Activated CD8-positive, alpha-beta T cell treated with anti-CD3 and anti-CD28 coated beads, Interleukin-2, amount 10 ng/mL, durations not matched to agents 7 days and 5 days (primary cell): ENCODE measurements around the gene CPNE7. TPM values are rescaled to one million over a fixed set of nuclear protein-coding genes. Genes with fewer than 3 reads are reported as not detected.
A peak's percentile ranks its signal among the peaks of the same experiment; 100 is the strongest.

ENCODE experiments used
- ATAC-seq: fragments of 150-1000 bp; cut with Tn5 transposase; one replicate; pipeline ENCODE4 v1.10.0; 2021; ENCODE audit warnings: moderate library complexity
- CTCF ChIA-PET: fragments of 350-600 bp; sonication (Branson Sonifier 250); formaldehyde crosslinking; loops from one replicate; lab custom pipeline; 2021; ENCODE audit warnings: antibody characterized with exemption; lab: Charles Lee
- POLR2A ChIA-PET: fragments of 350-600 bp; sonication (Branson Sonifier 250); formaldehyde crosslinking; loops from one replicate; lab custom pipeline; 2021; ENCODE audit warnings: antibody characterized with exemption; lab: Charles Lee
- DNase-seq: peaks from one replicate; pipeline ENCODE4 v3.0.0-alpha.2; 2020
- H3K27ac Mint-ChIP-seq: one replicate; pipeline ENCODE4 v1.8.0; 2021; ENCODE audit warnings: mild to moderate bottlenecking, mixed read lengths
- H3K27me3 Mint-ChIP-seq: one replicate; pipeline ENCODE4 v1.8.0; 2021; ENCODE audit warnings: low read depth, mixed read lengths
- H3K36me3 Mint-ChIP-seq: one replicate; pipeline ENCODE4 v1.8.0; 2021; ENCODE audit warnings: low read depth, mixed read lengths
- H3K4me1 Mint-ChIP-seq: one replicate; pipeline ENCODE4 v1.8.0; 2021; ENCODE audit warnings: low read depth, mixed read lengths
- H3K4me3 Mint-ChIP-seq: one replicate; pipeline ENCODE4 v1.8.0; 2021; ENCODE audit warnings: mild to moderate bottlenecking, mixed read lengths
- H3K9me3 Mint-ChIP-seq: one replicate; pipeline ENCODE4 v1.8.0; 2022; ENCODE audit warnings: mixed read lengths; ENCODE audit not compliant: insufficient read depth
- total RNA-seq, 2 experiments: library from RNA; stranded (reverse); gene quantifications; one replicate each; pipeline ENCODE4 v1.2.3, GENCODE V29; 2021

CPNE7 gene
- 1 to 10 TPM; 1.1 to 1.8 TPM for total RNA-seq

DNA sequence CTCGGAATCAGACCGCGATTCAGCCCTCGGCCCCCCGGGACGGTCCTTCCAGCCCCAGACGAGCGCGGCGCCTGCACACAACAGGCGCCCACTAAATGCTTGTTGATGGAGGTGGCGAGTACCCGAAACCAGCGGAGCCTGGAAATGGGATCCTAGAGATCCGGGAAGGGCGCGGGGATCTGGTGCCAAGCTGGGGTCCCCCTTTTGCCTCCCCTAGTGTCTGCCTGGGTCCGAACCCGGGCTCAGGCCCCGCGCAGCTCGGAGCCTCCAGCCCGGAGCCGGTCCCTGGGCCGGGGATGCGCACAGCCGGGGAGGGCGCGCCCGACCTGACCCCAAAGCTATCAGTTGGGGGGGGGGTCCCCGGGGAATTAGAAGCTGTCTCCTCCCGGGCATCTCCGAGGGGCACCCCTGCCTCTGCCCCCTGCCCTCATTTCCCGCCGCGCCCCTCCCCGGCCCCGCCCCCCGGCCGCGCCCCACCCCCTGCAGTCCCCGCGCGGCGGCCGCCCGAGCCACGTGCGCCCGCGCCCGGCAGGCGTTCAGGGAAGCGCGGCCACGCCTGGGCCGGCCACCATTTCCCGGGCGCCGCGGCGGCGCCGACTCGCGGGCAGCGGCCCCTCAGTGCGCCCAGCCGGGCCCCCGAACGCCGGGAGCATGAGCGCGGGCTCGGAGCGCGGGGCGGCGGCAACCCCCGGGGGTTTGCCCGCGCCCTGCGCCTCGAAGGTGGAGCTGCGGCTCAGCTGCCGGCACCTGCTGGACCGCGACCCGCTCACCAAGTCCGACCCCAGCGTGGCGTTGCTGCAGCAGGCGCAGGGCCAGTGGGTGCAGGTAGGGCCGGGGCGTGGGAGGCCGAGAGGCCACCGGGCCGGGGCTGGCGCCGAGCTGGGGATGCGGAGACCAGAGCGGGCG is at the start of gene CPNE7:
TSS of gene CPNE7 (plus strand) at position 512 of the 906 bp plus-strand sequence. CDS start at position 652, 140 bp downstream.
- peak; percentile 38 for ATAC-seq
- no peak for DNase-seq
- ChIA-PET POLR2A (interaction anchor here (0.6 to 1.2 kb wide), 2 partner anchors 11 to 27 kb away, joined by 3 read pairs; no protein-coding TSS in a partner anchor), CTCF (no interaction called here)
- Mint-ChIP-seq H3K27me3 (peaks cover 18% of the 10 kb centered on the region), H3K4me1 (peaks cover 20% of the 10 kb centered on the region), H3K9me3 (no peaks in the 10 kb centered on the region), H3K27ac (no peak within 1 kb of the TSS), H3K36me3 (no peaks in the 10 kb centered on the region), H3K4me3 (peak within 1 kb of the TSS; percentile 42)

DNA sequence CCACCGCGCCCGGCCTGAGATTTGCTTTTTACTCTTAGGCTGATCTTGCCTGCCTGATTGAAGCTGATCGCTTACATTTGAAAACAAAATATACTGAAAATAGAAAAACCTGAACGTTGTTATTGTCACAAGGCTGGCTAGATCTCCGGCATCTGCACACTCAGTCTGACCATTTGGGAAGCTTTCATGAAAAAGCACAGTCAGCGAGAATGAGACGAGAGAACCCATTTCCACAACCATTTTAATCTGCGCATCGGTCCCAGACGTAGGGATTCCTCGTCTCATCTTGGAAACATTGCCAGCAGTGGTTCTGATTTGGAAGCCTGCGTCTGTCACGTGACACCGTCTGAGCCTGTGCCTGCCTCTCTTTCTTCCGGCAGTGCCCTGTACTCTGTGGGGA is 46.5 kb upstream of the CPNE7 start:
- POLR2A ChIA-PET: no interaction called here
- H3K4me1 Mint-ChIP-seq: peaks cover 8% of the 10 kb centered on the region

DNA sequence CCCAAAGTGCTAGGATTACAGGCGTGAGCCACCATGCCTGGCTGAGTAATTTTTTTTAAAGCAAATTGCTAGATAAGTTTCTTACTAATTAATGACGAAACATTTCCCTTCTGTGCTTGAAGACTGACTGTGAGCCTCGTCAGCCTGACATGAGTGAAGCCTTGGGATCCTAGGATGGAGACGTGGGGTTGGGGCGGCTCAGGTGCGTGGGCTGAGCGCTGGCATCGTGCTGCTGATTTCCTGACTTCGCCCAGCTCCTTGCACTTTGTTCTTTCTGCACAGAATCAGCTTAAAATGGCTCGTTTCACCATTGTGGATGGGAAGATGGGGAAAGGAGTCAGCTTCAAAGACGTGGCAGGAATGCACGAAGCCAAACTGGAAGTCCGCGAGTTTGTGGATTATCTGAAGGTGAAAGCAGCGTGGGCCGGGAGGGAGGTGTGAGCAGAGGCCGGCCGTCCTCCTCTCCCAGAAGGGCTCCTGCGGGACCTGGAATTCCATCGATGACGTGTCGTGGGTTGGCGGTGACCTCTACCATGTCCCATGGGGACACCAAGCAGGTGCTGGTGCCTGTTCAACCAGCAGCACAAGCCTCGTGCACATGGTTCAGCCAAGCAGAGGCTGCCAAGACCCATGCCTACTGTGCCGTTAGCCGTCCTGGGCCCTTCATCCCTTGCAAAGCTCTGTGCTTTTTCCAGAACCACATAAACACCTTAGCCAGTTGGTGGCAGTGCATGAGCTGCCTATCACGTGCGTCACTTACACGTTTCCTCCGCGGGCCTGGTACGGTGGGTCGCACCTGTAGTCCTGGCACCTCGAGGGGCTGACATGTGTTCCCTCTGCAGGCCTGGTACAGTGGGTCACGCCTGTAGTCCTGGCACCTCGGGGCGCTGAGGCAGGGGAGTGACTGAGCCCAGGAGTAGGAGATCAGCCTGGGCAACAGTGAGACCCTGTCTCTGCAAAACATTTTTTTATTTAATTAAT is 44.9 kb upstream of the CPNE7 start:
- Mint-ChIP-seq H3K9me3 (no peaks in the 10 kb centered on the region), H3K4me3 (no peak overlapping the region), H3K4me1 (peaks cover 22% of the 10 kb centered on the region), H3K36me3 (peaks cover 58% of the 10 kb centered on the region), H3K27ac (no peak overlapping the region), H3K27me3 (no peaks in the 10 kb centered on the region)
- CTCF ChIA-PET: interaction anchor here (1.0 kb wide), 1 partner anchor 22 kb away, joined by 3 read pairs; no protein-coding TSS in a partner anchor
- no peak for ATAC-seq
- DNase-seq: no peak
- POLR2A ChIA-PET: no interaction called here

More for the DNA sequence above, 46.5 kb upstream of the CPNE7 start:
- H3K4me3 Mint-ChIP-seq: no peak overlapping the region
- H3K36me3 Mint-ChIP-seq: peaks cover 56% of the 10 kb centered on the region
- CTCF ChIA-PET: no interaction called here
- no peak overlapping the region for H3K27ac Mint-ChIP-seq
- H3K9me3 Mint-ChIP-seq: no peaks in the 10 kb centered on the region
- ATAC-seq: no peak
- no peak for DNase-seq
- H3K27me3 Mint-ChIP-seq: no peaks in the 10 kb centered on the region

DNA sequence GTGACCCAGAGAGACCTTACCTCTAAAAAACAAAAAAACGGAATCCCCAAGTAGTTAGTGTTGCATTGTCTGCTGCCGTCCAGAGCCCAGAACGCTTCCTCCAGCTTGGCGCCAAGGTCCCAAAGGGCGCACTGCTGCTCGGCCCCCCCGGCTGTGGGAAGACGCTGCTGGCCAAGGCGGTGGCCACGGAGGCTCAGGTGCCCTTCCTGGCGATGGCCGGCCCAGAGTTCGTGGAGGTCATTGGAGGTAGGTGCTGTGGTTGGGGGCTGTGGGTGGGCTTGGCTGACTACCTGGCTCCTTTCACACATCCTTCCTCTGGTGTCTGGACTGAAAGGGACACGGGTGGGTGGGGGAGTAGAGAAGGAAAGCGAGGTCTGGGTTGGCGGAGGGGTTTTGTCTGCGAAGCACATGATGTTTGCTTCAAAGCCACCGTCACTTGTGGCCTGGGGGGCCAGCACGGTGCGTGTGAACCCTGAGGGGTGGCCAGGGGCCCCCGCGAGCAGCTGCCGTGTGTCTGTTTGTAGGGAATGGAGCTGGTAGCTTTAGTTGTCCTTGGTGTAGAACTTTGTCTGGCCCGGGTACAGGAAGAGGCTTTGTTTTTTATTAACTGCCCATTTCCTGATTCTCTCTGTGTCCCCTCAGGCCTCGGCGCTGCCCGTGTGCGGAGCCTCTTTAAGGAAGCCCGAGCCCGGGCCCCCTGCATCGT is 43.6 kb upstream of the CPNE7 start:
- no peak for DNase-seq
- no peak for ATAC-seq

DNA sequence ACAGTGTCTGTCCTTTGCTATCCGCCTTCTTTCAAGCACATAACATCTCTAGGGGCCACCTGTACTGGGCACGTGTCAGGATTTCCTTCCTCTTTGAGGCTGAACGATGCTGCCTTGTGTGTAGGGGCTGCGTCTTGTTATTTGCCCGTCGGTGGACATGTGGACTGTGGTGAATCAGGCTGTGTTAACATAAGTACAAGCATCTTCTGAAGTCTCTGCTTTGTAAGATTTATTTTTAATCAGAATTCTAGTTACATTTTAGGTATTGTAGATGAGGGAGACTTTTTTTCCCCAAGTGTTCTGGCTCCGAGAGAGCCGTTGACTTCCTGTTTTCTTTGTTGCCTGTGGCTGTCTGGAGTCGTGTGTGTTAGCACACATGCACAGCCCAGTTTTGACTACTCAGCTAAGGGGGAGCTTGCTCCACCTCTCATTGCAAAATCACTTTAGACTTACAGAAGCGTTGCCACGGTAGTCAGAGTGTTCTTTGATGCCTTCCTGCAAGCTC is 41.3 kb upstream of the CPNE7 start:
- ATAC-seq: peak; percentile 87
- peaks cover 22% of the 10 kb centered on the region for H3K4me1 Mint-ChIP-seq
- POLR2A ChIA-PET: interaction anchor here (1.0 kb wide), 1 partner anchor 15 kb away, joined by 7 read pairs; no protein-coding TSS in a partner anchor
- H3K9me3 Mint-ChIP-seq: no peaks in the 10 kb centered on the region
- CTCF ChIA-PET: interaction anchor here (0.9 to 1.5 kb wide), 2 partner anchors 15 to 23 kb away, joined by 4 to 8 read pairs; no protein-coding TSS in a partner anchor
- H3K4me3 Mint-ChIP-seq: no peak overlapping the region
- peak overlapping the region; percentile 82 for H3K27ac Mint-ChIP-seq
- H3K27me3 Mint-ChIP-seq: no peaks in the 10 kb centered on the region
- peak; percentile 63 for DNase-seq
- H3K36me3 Mint-ChIP-seq: peaks cover 43% of the 10 kb centered on the region

More for the DNA sequence above, 43.6 kb upstream of the CPNE7 start:
- H3K4me1 Mint-ChIP-seq: peaks cover 22% of the 10 kb centered on the region
- ChIA-PET CTCF (interaction anchor here (1.0 kb wide), 1 partner anchor 23 kb away, joined by 3 read pairs; no protein-coding TSS in a partner anchor), POLR2A (no interaction called here)
- no peak overlapping the region for H3K4me3 Mint-ChIP-seq
- H3K27me3 Mint-ChIP-seq: no peaks in the 10 kb centered on the region
- H3K27ac Mint-ChIP-seq: no peak overlapping the region
- H3K36me3 Mint-ChIP-seq: peaks cover 50% of the 10 kb centered on the region
- no peaks in the 10 kb centered on the region for H3K9me3 Mint-ChIP-seq

DNA sequence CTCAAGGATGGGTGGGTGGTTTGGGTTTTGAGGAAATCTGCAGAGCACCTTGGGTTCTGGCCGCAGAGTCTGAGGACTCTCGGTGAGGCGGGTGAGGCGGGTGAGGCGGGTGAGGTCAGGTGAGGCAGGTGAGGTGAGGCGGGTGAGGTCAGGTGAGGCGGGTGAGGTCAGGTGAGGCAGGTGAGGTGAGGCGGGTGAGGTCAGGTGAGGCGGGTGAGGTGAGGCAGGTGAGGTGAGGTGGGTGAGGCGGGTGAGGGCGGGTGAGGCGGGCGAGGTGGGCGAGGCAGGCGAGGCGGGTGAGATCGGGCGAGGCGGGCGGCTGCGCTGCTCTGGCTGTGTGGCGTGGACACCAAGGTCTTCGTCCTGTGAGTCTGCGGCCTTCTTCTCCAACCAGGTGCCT is 39.2 kb upstream of the CPNE7 start:
- Mint-ChIP-seq H3K4me1 (peaks cover 22% of the 10 kb centered on the region), H3K27ac (peak overlapping the region; percentile 63), H3K4me3 (no peak overlapping the region), H3K27me3 (no peaks in the 10 kb centered on the region), H3K36me3 (peaks cover 39% of the 10 kb centered on the region), H3K9me3 (no peaks in the 10 kb centered on the region)
- no peak for ATAC-seq
- DNase-seq: no peak
- ChIA-PET CTCF (no interaction called here), POLR2A (no interaction called here)

DNA sequence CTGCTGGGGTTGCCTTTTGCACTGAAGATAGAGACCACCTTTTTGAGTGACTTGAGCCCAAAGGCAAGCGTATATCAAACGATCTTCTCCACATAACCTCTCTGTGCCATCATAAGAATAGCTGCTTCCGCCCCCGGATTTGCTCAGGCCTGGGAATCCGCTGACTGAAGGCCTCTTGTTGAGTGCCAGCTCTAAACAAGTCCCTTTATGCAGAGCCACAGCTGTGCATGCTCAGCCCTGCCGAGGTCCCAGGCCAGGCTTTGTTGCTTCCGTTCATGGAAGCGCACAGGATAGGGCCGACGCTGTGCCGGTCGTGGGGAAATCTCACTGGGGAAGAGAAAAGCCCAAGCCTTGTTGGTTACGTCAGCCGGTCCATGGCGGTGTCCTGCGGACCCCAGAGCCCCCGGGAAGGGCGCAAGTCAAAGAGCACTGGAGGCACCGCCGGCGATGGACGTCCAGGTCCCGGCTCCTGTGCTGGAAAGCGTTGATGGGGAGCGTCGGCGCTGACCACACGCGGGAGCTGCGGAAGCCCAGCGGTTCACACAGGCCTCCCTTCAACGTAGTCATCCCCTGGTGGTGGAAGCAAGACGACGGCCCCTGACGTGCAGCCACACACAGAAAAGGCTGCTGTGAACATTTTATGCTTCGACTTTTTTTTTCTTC is 38.5 kb upstream of the CPNE7 start:
- H3K27ac Mint-ChIP-seq: no peak overlapping the region

DNA sequence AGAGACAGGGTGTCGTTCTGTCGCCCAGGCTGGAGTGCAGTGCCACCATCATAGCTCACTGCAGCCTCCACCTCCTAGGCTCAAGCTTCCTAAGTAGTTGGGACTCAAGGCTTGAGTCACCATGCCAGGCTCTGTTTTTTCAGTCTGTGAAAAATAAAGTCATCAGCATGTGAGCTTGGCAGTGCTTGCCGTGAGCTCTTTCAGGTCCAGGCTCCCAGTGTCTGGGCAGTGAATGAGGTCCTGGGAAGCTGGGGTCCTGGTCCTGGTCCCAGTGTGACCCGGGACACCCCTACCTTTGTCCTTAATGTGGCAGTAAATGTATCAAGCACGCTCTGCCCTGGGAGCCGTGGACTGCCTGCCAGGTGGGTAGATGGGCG is 38.0 kb upstream of the CPNE7 start:
- DNase-seq (no peak), ATAC-seq (no peak)
- peaks cover 35% of the 10 kb centered on the region for H3K36me3 Mint-ChIP-seq
- ChIA-PET CTCF (no interaction called here), POLR2A (interaction anchor here (1.0 kb wide), 2 partner anchors 11 to 53 kb away, joined by 3 read pairs; no protein-coding TSS in a partner anchor)
- no peaks in the 10 kb centered on the region for H3K9me3 Mint-ChIP-seq
- no peaks in the 10 kb centered on the region for H3K27me3 Mint-ChIP-seq
- no peak overlapping the region for H3K27ac Mint-ChIP-seq
- no peak overlapping the region for H3K4me3 Mint-ChIP-seq
- H3K4me1 Mint-ChIP-seq: peaks cover 22% of the 10 kb centered on the region

More for the DNA sequence above, 38.5 kb upstream of the CPNE7 start:
- DNase-seq: no peak
- ATAC-seq: no peak
- ChIA-PET POLR2A (interaction anchor here (1.0 kb wide), 2 partner anchors 12 to 53 kb away, joined by 3 read pairs; no protein-coding TSS in a partner anchor), CTCF (no interaction called here)
- Mint-ChIP-seq H3K4me1 (peaks cover 22% of the 10 kb centered on the region), H3K27me3 (no peaks in the 10 kb centered on the region), H3K4me3 (no peak overlapping the region), H3K9me3 (no peaks in the 10 kb centered on the region), H3K36me3 (peaks cover 36% of the 10 kb centered on the region)

DNA sequence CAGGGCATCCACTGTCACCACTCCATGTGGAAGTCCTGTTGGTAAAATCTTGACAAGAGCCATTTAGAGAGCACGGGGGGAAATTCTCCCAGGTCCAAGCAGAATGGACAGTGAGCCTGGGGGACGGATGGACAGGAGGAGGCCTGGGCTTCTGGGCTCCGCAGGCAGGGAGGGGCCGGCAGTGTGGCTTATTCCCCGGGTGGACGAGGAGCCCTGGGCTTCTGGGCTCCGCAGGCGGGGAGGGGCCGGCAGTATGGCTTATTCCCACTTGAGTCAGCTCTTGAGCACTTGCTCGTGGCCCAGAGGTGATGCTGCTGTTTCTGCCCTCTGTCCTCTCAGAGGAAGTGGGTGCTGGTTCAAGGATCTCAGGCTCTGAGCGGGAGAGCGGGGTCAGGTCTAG is 37.3 kb upstream of the CPNE7 start:
- Mint-ChIP-seq H3K9me3 (no peaks in the 10 kb centered on the region), H3K4me1 (peaks cover 22% of the 10 kb centered on the region), H3K36me3 (peaks cover 34% of the 10 kb centered on the region), H3K4me3 (no peak overlapping the region), H3K27me3 (no peaks in the 10 kb centered on the region), H3K27ac (no peak overlapping the region)
- POLR2A ChIA-PET: no interaction called here
- CTCF ChIA-PET: no interaction called here
- no peak for DNase-seq
- no peak for ATAC-seq

DNA sequence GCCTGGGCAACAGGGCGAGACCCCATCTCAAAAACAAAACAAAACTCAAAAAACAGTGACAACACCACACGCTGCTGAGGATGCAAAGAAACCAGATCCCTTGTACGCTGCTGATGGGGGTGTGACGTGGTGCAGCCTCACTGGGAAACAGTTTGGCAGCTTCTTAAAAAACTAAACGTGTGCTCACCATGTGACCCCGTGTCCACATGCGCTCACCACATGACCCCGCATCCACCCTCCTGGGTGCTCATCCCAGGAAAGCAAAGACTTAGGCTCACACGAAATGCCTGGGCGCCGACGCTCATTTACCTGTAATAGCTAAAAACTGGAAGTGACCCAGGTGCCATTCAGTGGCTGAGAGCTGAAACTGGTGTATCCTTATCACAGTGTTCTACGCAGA is 35.0 kb upstream of the CPNE7 start:
- ATAC-seq: no peak
- POLR2A ChIA-PET: interaction anchor here (0.7 kb wide), 1 partner anchor 9 kb away, joined by 3 read pairs; no protein-coding TSS in a partner anchor
- Mint-ChIP-seq H3K27ac (no peak overlapping the region), H3K4me1 (no peaks in the 10 kb centered on the region), H3K27me3 (no peaks in the 10 kb centered on the region), H3K36me3 (peaks cover 22% of the 10 kb centered on the region), H3K4me3 (no peak overlapping the region), H3K9me3 (no peaks in the 10 kb centered on the region)
- DNase-seq: no peak
- CTCF ChIA-PET: interaction anchor here (1.7 kb wide), 1 partner anchor 8 kb away, joined by 5 read pairs; no protein-coding TSS in a partner anchor
